ENCODE measurements around the gene USP24. TPM values are rescaled to one million over a fixed set of nuclear protein-coding genes. Genes with fewer than 3 reads are reported as not detected.

USP24 gene
- total RNA-seq, 1 donor from 2014 or later = 50.5 TPM

GRCh38 chr1:55169126-55169525 lies 46.0 kb downstream of the USP24 start:
- no peaks in the 10 kb centered on the region for H3K27me3 Mint-ChIP-seq (ENCODE audit: insufficient read depth, low read depth)
- H3K36me3 ChIP-seq = peaks cover 21% of the 10 kb centered on the region
- no peaks in the 10 kb centered on the region for H3K9me3 ChIP-seq (ENCODE audit: low read depth)
- H3K9me3 Mint-ChIP-seq = no peaks in the 10 kb centered on the region
- no peaks in the 10 kb centered on the region for H3K4me1 ChIP-seq
- no peak overlapping the region for H3K4me2 ChIP-seq
- no peak overlapping the region for H3K9ac ChIP-seq
- no peak overlapping the region for H3K4me3 Mint-ChIP-seq
- H3F3A ChIP-seq (ENCODE audit: low read depth) = no peaks in the 10 kb centered on the region
- DNase-seq (ENCODE audit: low spot score) = no peak
- H3K27me3 ChIP-seq = no peaks in the 10 kb centered on the region
- H3K36me3 Mint-ChIP-seq = peaks cover 27% of the 10 kb centered on the region
- TF ChIP-seq EZH2phosphoT487 (IDR thresholded peaks at IDR 0.05) (no peak), CTCF (IDR thresholded peaks at IDR 0.05) (no peak), EZH2 (IDR thresholded peaks at IDR 0.05) (no peak)
- no peak overlapping the region for H3K27ac Mint-ChIP-seq
- no peak overlapping the region for H2AFZ ChIP-seq (replicated peaks)
- H3K27ac ChIP-seq = no peak overlapping the region
- H3K79me2 ChIP-seq (ENCODE audit: low read depth) = no peaks in the 10 kb centered on the region
- peaks cover 11% of the 10 kb centered on the region for H4K20me1 ChIP-seq (ENCODE audit: low read depth)
- H3K4me1 Mint-ChIP-seq = peaks cover 10% of the 10 kb centered on the region
- no peak overlapping the region for H3K4me3 ChIP-seq

- H3K4me3 ChIP-seq = no peak overlapping the region
Observed at GRCh38 chr1:55168353-55168752, 46.8 kb downstream of the USP24 start.

GRCh38 chr1:55167224-55167871 lies 47.8 kb downstream of the USP24 start:
- H3K4me3 Mint-ChIP-seq = no peak overlapping the region
- H3K27me3 ChIP-seq = no peaks in the 10 kb centered on the region
- H3F3A ChIP-seq (ENCODE audit: low read depth) = peaks cover 4% of the 10 kb centered on the region
- no peak for DNase-seq (ENCODE audit: low spot score)
- H2AFZ ChIP-seq (replicated peaks) = no peak overlapping the region
- no peak overlapping the region for H3K9ac ChIP-seq
- no peaks in the 10 kb centered on the region for H3K27me3 Mint-ChIP-seq (ENCODE audit: insufficient read depth, low read depth)
- no peaks in the 10 kb centered on the region for H3K9me3 Mint-ChIP-seq
- TF ChIP-seq CTCF (IDR thresholded peaks at IDR 0.05) (no peak), EZH2 (IDR thresholded peaks at IDR 0.05) (no peak), EZH2phosphoT487 (IDR thresholded peaks at IDR 0.05) (no peak)
- H3K27ac ChIP-seq = no peak overlapping the region
- no peaks in the 10 kb centered on the region for H3K9me3 ChIP-seq (ENCODE audit: low read depth)
- no peaks in the 10 kb centered on the region for H3K4me1 ChIP-seq
- peaks cover 7% of the 10 kb centered on the region for H4K20me1 ChIP-seq (ENCODE audit: low read depth)
- H3K79me2 ChIP-seq (ENCODE audit: low read depth) = no peaks in the 10 kb centered on the region
- peaks cover 25% of the 10 kb centered on the region for H3K36me3 ChIP-seq
- no peak overlapping the region for H3K4me2 ChIP-seq
- H3K4me1 Mint-ChIP-seq = peaks cover 10% of the 10 kb centered on the region
- H3K36me3 Mint-ChIP-seq = peaks cover 27% of the 10 kb centered on the region
- no peak overlapping the region for H3K27ac Mint-ChIP-seq
- no peak overlapping the region for H3K4me3 ChIP-seq

More at GRCh38 chr1:55168353-55168752, 46.8 kb downstream of the USP24 start:
- peaks cover 23% of the 10 kb centered on the region for H3K36me3 ChIP-seq
- H3K4me2 ChIP-seq = no peak overlapping the region
- H3K4me3 Mint-ChIP-seq = no peak overlapping the region
- DNase-seq (ENCODE audit: low spot score) = no peak
- no peak overlapping the region for H2AFZ ChIP-seq (replicated peaks)
- H3K9me3 Mint-ChIP-seq = no peaks in the 10 kb centered on the region
- H3K79me2 ChIP-seq (ENCODE audit: low read depth) = no peaks in the 10 kb centered on the region
- H3K36me3 Mint-ChIP-seq = peaks cover 27% of the 10 kb centered on the region
- TF ChIP-seq EZH2 (IDR thresholded peaks at IDR 0.05) = no peak
- TF ChIP-seq CTCF (IDR thresholded peaks at IDR 0.05) = no peak
- no peak for TF ChIP-seq EZH2phosphoT487 (IDR thresholded peaks at IDR 0.05)
- H3K4me1 Mint-ChIP-seq = peaks cover 10% of the 10 kb centered on the region
- no peak overlapping the region for H3K27ac Mint-ChIP-seq
- no peaks in the 10 kb centered on the region for H3K27me3 Mint-ChIP-seq (ENCODE audit: insufficient read depth, low read depth)
- H3F3A ChIP-seq (ENCODE audit: low read depth) = no peaks in the 10 kb centered on the region
- H3K9ac ChIP-seq = no peak overlapping the region
- H3K27ac ChIP-seq = no peak overlapping the region
- no peaks in the 10 kb centered on the region for H3K4me1 ChIP-seq
- peaks cover 11% of the 10 kb centered on the region for H4K20me1 ChIP-seq (ENCODE audit: low read depth)
- H3K9me3 ChIP-seq (ENCODE audit: low read depth) = no peaks in the 10 kb centered on the region
- no peaks in the 10 kb centered on the region for H3K27me3 ChIP-seq
